ENCODE measurements around the gene ABHD4. TPM values are rescaled to one million over a fixed set of nuclear protein-coding genes. Genes with fewer than 3 reads are reported as not detected.

Gene ABHD4
- total RNA-seq, 4 donors from 2014 or later, result 28.1 to 51.4 (median 42.8) TPM

DNA sequence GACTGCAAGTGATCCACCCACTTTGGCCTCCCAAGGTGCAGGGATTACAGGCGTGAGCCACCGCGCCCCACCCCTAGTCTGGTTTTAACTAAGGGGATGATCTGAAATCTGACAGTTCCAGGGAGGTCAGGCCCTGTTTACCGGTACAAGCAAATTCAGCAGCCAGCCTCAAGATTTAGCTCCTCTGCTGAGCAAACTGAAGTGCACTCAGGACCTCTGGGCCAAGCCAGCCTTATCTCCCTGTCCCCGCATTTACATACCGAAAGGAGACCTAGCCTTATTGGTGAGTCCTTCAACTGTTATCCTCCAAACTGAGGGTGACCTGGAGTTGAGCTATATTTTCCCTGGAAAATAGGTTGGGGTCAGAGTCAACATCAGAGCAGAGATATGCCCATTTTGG, 835 bp upstream of the ABHD4 start:
- Histone ChIP-seq H3K9me3 (no peaks in the 10 kb centered on the region), H3K27ac (peak overlapping the region in 1 of 4 donors; percentile 90), H3K4me3 (peak overlapping the region in 1 of 4 donors; percentile 91), H3K4me1 (peaks cover 0 to 10% (median 2%) of the 10 kb centered on the region in 4 donors), H3K27me3 (no peaks in the 10 kb centered on the region), H3K36me3 (peaks cover 0 to 7% (median 0%) of the 10 kb centered on the region in 3 donors)
- TF ChIP-seq POLR2A (IDR thresholded peaks at IDR 0.05), result no peak
- TF ChIP-seq, protein P1, sequence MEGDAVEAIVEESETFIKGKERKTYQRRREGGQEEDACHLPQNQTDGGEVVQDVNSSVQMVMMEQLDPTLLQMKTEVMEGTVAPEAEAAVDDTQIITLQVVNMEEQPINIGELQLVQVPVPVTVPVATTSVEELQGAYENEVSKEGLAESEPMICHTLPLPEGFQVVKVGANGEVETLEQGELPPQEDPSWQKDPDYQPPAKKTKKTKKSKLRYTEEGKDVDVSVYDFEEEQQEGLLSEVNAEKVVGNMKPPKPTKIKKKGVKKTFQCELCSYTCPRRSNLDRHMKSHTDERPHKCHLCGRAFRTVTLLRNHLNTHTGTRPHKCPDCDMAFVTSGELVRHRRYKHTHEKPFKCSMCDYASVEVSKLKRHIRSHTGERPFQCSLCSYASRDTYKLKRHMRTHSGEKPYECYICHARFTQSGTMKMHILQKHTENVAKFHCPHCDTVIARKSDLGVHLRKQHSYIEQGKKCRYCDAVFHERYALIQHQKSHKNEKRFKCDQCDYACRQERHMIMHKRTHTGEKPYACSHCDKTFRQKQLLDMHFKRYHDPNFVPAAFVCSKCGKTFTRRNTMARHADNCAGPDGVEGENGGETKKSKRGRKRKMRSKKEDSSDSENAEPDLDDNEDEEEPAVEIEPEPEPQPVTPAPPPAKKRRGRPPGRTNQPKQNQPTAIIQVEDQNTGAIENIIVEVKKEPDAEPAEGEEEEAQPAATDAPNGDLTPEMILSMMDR (IDR thresholded peaks at IDR 0.05), result no peak
- DNase-seq, result no peak

DNA sequence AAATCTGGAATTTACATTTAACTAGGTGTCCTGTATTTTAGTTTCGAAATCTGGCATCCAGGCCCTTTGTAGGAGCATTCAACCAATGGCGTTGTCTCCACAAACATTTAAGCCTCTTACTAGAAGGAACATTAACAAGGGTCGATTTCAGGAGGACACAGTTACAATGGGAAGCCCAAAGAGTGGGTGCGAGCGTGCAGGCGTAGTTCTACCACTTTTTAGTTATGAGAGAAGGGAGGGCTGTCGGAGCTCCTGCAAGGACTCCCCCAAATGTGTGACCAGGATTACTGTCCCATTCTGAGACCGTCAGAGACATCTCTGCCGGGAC, 365 bp upstream of the ABHD4 start:
- Histone ChIP-seq H3K9me3 (no peaks in the 10 kb centered on the region), H3K36me3 (peaks cover 0 to 12% (median 0%) of the 10 kb centered on the region in 3 donors), H3K27me3 (no peaks in the 10 kb centered on the region), H3K27ac (peak overlapping the region; percentile 76 to 90 (median 86)), H3K4me1 (peaks cover 0 to 10% (median 2%) of the 10 kb centered on the region in 4 donors), H3K4me3 (peak overlapping the region; percentile 59 to 91 (median 78))
- TF ChIP-seq, protein P1 (IDR thresholded peaks at IDR 0.05), result no peak
- DNase-seq, result peak in 1 of 3 donors; percentile 60

DNA sequence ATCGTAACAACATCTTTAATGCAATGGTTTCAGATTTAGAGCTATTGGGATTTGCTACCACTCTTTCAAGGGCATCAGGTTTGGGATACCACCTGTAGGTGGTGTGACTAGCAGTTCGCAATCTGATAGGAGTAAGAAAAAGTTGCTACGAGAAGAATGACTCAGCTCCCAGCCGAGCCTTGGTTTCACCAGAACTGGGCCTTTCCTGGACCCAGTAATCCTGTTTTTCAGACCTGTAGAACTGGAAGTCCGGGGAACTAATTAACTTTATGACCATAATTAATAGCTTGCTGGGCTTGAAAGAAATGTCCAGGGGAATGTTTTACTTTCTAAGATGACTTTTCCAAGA, 770 bp downstream of the ABHD4 start:
- no peaks in the 10 kb centered on the region for H3K9me3 ChIP-seq
- H3K27me3 ChIP-seq, result no peaks in the 10 kb centered on the region
- H3K4me1 ChIP-seq, result peaks cover 0 to 10% (median 2%) of the 10 kb centered on the region in 4 donors
- peak overlapping the region; percentile 76 to 90 (median 86) for H3K27ac ChIP-seq
- H3K4me3 ChIP-seq, result peak overlapping the region; percentile 59 to 91 (median 78)
- DNase-seq, result peak in 1 of 3 donors; percentile 74
- TF ChIP-seq, protein P1 (IDR thresholded peaks at IDR 0.05), result peak in 3 of 6 experiments; percentile 37 to 64 (median 44)
- TF ChIP-seq POLR2A (IDR thresholded peaks at IDR 0.05), result no peak
- H3K36me3 ChIP-seq, result peaks cover 0 to 23% (median 0%) of the 10 kb centered on the region in 3 donors

DNA sequence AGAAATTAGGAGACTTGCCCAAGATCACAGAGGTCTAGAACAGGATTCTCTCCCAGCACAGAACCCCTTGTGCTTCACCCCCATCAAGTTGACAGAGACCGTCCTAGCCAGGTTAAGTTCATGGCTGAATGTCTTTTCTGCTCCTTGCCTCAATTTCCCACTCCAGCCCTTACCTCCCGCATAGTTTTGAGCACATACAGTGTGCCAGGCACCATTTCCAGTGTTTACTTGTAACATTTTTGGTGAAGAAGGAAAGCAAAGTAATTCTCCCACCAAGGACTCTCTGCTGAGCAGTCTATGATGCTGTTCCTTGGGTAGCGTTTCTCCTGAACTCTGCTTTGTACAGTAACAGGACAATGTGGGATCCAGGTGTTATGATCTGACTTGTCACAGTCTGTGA, 1.2 kb downstream of the ABHD4 start:
- no peaks in the 10 kb centered on the region for H3K27me3 ChIP-seq
- H3K36me3 ChIP-seq, result peaks cover 0 to 28% (median 0%) of the 10 kb centered on the region in 3 donors
- H3K9me3 ChIP-seq, result no peaks in the 10 kb centered on the region
- no peak for DNase-seq
- TF ChIP-seq, protein P1 (IDR thresholded peaks at IDR 0.05), result no peak
- no peak for TF ChIP-seq POLR2A (IDR thresholded peaks at IDR 0.05)
- peaks cover 0 to 10% (median 2%) of the 10 kb centered on the region in 4 donors for H3K4me1 ChIP-seq
- H3K4me3 ChIP-seq, result peak overlapping the region in 2 of 4 donors; percentile 81 to 91
- peak overlapping the region in 1 of 4 donors; percentile 87 for H3K27ac ChIP-seq

DNA sequence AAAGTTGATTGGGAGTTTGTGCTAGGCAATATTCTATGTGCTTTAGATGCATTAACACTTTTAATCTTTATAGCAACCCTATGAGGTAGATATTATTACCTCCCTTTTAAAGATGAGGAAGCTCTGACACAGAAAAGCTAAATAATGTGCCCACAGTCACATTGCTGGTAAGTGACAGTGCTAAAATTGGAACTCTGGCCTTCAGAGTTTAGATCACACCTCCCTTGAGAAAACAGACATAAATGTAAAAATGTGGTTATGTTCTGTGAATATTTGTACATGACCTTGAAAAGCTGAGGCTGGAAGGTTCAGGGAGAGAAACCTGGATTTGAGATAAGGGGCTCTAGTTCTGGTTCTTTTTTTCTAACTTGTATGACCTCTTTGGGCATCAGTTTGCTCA, 1.9 kb downstream of the ABHD4 start:
- Histone ChIP-seq H3K36me3 (peaks cover 0 to 35% (median 0%) of the 10 kb centered on the region in 3 donors), H3K27me3 (no peaks in the 10 kb centered on the region), H3K27ac (no peak overlapping the region), H3K4me3 (no peak overlapping the region), H3K9me3 (no peaks in the 10 kb centered on the region), H3K4me1 (peaks cover 0 to 10% (median 2%) of the 10 kb centered on the region in 4 donors)
- no peak for DNase-seq
- no peak for TF ChIP-seq POLR2A (IDR thresholded peaks at IDR 0.05)
- TF ChIP-seq, protein P1 (IDR thresholded peaks at IDR 0.05), result no peak

DNA sequence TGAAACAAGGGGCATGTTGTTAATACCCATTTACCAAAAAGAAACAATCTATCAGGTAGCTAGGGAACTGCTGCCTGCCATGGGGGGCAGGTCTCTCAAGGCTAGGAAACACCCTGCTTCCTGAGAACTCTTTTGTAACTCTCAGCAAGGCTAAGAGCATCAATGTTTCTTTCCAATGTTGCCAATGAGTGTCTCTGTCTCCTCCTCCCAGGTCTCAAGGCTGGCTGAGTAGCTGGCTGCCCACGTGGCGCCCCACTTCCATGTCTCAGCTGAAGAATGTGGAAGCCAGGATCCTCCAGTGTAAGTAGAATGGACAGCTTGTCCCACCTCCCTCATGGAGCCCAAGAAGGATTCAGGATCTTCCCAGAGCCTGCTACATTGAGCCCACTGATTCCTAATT, 3.4 kb downstream of the ABHD4 start:
- no peak overlapping the region for H3K27ac ChIP-seq
- no peaks in the 10 kb centered on the region for H3K27me3 ChIP-seq
- no peak for DNase-seq
- H3K9me3 ChIP-seq, result no peaks in the 10 kb centered on the region
- peaks cover 0 to 10% (median 2%) of the 10 kb centered on the region in 4 donors for H3K4me1 ChIP-seq
- H3K36me3 ChIP-seq, result peaks cover 0 to 49% (median 0%) of the 10 kb centered on the region in 3 donors
- H3K4me3 ChIP-seq, result no peak overlapping the region
- no peak for TF ChIP-seq POLR2A (IDR thresholded peaks at IDR 0.05)
- TF ChIP-seq, protein P1 (IDR thresholded peaks at IDR 0.05), result no peak

Measured in Peyer's patch (tissue), 4 donors.